Tracheal epithelial cell (primary cell): Measurements from ENCODE around the gene RGR. TPM values are rescaled to one million over a fixed set of nuclear protein-coding genes. Genes with fewer than 3 reads are reported as not detected.

Experiments used
- total RNA-seq: library from RNA; depleted of rRNA; stranded (reverse); fragments of >200 nt; gene quantifications from 2 replicates; pipeline ENCODE4 v1.2.1, GENCODE V29; 2014

RGR gene, protein sequence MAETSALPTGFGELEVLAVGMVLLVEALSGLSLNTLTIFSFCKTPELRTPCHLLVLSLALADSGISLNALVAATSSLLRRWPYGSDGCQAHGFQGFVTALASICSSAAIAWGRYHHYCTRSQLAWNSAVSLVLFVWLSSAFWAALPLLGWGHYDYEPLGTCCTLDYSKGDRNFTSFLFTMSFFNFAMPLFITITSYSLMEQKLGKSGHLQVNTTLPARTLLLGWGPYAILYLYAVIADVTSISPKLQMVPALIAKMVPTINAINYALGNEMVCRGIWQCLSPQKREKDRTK
- total RNA-seq: not detected in 2 replicates

GRCh38 chr10:84244651-84245270, at the start of gene RGR:
RGR (plus strand) TSS chr10:84245053; CDS start chr10:84245091, 38 bp downstream.

GRCh38 chr10:84225427-84226173, 19.3 kb upstream of the RGR start, which contains the start of gene LRIT2:
LRIT2 (minus strand) TSS chr10:84225544; CDS start chr10:84225520, 24 bp downstream.

DNA sequence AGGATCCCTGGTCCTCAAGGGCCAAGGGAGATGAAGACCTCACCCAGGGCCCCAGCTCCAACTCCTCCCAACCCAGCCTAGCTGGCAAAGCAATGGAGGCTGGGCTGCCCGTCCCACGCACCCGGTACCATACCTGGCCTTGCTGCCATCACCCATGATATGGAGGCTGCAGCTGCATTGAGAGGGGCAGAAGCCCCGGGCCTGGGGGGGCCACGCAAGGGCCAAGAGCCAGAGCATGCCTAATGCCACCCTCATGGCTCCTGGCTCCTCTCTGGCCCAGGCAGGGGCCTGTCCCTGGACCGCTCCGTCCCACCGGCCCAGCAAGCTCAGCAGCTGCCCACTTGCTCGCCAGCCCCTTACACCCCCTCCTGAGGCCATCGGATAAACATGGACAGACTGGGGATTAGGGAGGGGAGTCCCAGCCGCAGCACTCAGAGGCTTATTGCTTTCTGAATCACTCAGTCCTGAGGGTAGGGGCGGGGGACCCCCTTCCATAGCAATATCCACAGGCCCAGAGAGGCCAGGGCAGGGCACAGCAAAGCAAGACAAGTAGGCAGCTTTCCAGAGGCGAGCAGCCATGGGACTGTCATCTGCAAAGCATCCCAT, 3.6 kb upstream of the RGR start, which contains the start of gene LRIT1:
LRIT1 (minus strand) TSS at position 362 of the 606 bp plus-strand sequence; CDS start at position 255, 107 bp downstream.

Other genes starting within 250 kb of the RGR start
- 241 and 324 TPM in 2 replicates for gene GHITM, start 105.5 kb upstream of the RGR start, total RNA-seq
- 3.4 TPM in 2 replicates for gene GPR15LG, start 71.3 kb upstream of the RGR start, total RNA-seq
- 4.0 and 5.8 TPM in 2 replicates for gene CDHR1, start 50.5 kb upstream of the RGR start, total RNA-seq
- not detected in 2 replicates for gene LRIT2, start 19.5 kb upstream of the RGR start, total RNA-seq
- gene LRIT1, start 3.5 kb upstream of the RGR start, total RNA-seq: not detected in 2 replicates
- gene CCSER2, start 83.5 kb downstream of the RGR start, total RNA-seq: 21.2 and 32.0 TPM in 2 replicates